Panc1 (cell line): ENCODE data around the gene SYT14. TPM values are rescaled to one million over a fixed set of nuclear protein-coding genes. Genes with fewer than 3 reads are reported as not detected.
"Not testable (repeated sequence)": the region's sequence is repeated elsewhere in the genome, so short reads cannot be mapped to it uniquely, and the experiment has no call there.

Source experiments
- ATAC-seq: fragments of 200-7000 bp; cut with Tn5 transposase; 2 replicates; pipeline ENCODE4 v1.9.1; 2020; ENCODE audit warnings: mild to moderate bottlenecking, moderate library complexity
- BruUV-seq: library from RNA; stranded (reverse); fragments of 400-500 nt; replicated peaks from 2 replicates; lab custom pipeline; 2021; lab: Mats Ljungman, UMichigan
- CTCF ChIA-PET: fragments of 300-600 bp; sonication (Branson Sonifier 250); formaldehyde crosslinking; loops from one replicate; lab custom pipeline; 2022; ENCODE audit warnings: antibody characterized with exemption; lab: Charles Lee
- POLR2A ChIA-PET: fragments of 300-600 bp; sonication (Branson Sonifier 250); formaldehyde crosslinking; loops from one replicate; lab custom pipeline; 2022; ENCODE audit warnings: antibody characterized with exemption; lab: Charles Lee
- DNase-seq: peaks from one replicate; pipeline ENCODE4 v3.0.0-alpha.2; 2010; ENCODE audit warnings: low read depth, low spot score
- H3K27ac ChIP-seq: 2 replicates; pipeline ENCODE4 v1.5.1; 2011; ENCODE audit warnings: mild to moderate bottlenecking, low read length, inconsistent platforms
- H3K27me3 ChIP-seq: fragments of 200-500 bp; sonication (Bioruptor generic); 2 replicates; pipeline ENCODE4 v1.6.0; 2014; ENCODE audit warnings: low read length, inconsistent platforms; ENCODE audit not compliant: control insufficient read depth, insufficient read depth
- H3K36me3 ChIP-seq: fragments of 200-500 bp; sonication (Bioruptor generic); 2 replicates; pipeline ENCODE4 v1.5.1; 2014; ENCODE audit warnings: inconsistent platforms, mild to moderate bottlenecking, low read length, moderate library complexity; ENCODE audit not compliant: control insufficient read depth, insufficient read depth
- H3K4me1 ChIP-seq: 2 replicates; pipeline ENCODE4 v1.5.1; 2011; ENCODE audit warnings: inconsistent platforms, mild to moderate bottlenecking, low read length, moderate library complexity; ENCODE audit not compliant: control insufficient read depth, insufficient read depth
- H3K4me3 ChIP-seq, 2 experiments: 2 replicates each; pipeline ENCODE4 v1.5.1; 2011 to 2012; ENCODE audit warnings: low read depth in 2 of 2, low read length in 2 of 2, mild to moderate bottlenecking in 2 of 2, inconsistent platforms in 1 of 2, moderate library complexity in 1 of 2
- H3K9me3 ChIP-seq: fragments of 200-500 bp; sonication (Bioruptor generic); 2 replicates; pipeline ENCODE4 v1.5.1; 2014; ENCODE audit warnings: low read depth, mild to moderate bottlenecking, inconsistent platforms, low read length, moderate library complexity; ENCODE audit not compliant: control insufficient read depth, insufficient read depth
- CTCF ChIP-seq: fragments of 450-650 bp; IDR thresholded peaks from 2 replicates; pipeline ENCODE4 v1.5.1; 2017; ENCODE audit warnings: mild to moderate bottlenecking
- POLR2AphosphoS5 ChIP-seq: IDR thresholded peaks from 2 replicates; pipeline ENCODE4 v1.6.1; 2012; ENCODE audit warnings: mild to moderate bottlenecking, low read depth, low read length, moderate library complexity
- SIN3A ChIP-seq: IDR thresholded peaks from 2 replicates; pipeline ENCODE4 v1.6.1; 2012; ENCODE audit warnings: low read depth, mild to moderate bottlenecking, low read length, moderate library complexity, borderline replicate concordance; ENCODE audit not compliant: insufficient read depth
- TCF7L2 ChIP-seq: IDR thresholded peaks from 2 replicates; pipeline ENCODE4 v1.6.1; 2011; ENCODE audit warnings: mild to moderate bottlenecking, low read depth, low read length, inconsistent platforms
- in situ Hi-C: cut with HindIII; loops from 2 replicates; pipeline ENCODE4 v1.10.0; 2016; ENCODE audit warnings: low sequenced_read_pairs, low pct_unique_long_range_greater_than_20kb
- intact Hi-C: fragments of 100-400 bp; cut with micrococcal nuclease; formaldehyde crosslinking; loops from one replicate; pipeline ENCODE4 v1.10.0; 2022; ENCODE audit not compliant: unreplicated experiment
- total RNA-seq: library from RNA; stranded (reverse); gene quantifications from one replicate; pipeline ENCODE4 v1.2.1, GENCODE V29; 2021; ENCODE audit not compliant: unreplicated experiment
- TF ChIP-seq, protein P1 (sequence below), 2 experiments: IDR thresholded peaks; 2 replicates each; pipeline ENCODE4 v1.6.1; 2011 to 2012; ENCODE audit warnings: low read depth in 2 of 2, control low read depth in 1 of 2, low read length in 1 of 2, mild to moderate bottlenecking in 1 of 2, moderate library complexity in 1 of 2; ENCODE audit not compliant: insufficient read depth in 1 of 2

The SYT14 gene
- total RNA-seq, 1 experiment from 2014 or later, result not detected

DNA sequence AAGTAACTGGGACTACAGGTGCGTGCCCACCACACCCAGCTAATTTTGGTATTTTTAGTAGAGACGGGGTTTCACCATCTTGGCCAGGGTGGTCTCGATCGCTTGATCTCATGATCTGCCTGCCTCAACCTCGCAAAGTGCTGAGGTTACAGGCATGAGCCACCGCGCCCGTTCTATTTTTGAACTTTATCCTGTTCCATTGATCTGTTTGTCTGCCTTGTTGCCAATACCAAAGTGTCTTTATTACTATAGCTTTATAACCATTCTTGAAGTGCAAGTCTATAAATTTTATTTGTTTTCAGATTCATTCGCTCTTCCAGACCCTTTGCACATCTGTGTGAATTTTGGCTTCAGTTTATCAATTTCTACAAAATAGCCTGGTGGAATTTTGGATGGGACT, 28.0 kb downstream of the SYT14 start:
- H3K27ac ChIP-seq, result no peak overlapping the region
- POLR2A ChIA-PET, result no interaction called here
- H3K27me3 ChIP-seq, result no peaks in the 10 kb centered on the region
- ATAC-seq (no peak), DNase-seq (no peak)
- no peaks in the 10 kb centered on the region for H3K9me3 ChIP-seq
- no TSS peak for BruUV-seq
- in situ Hi-C loops (no loop called here), intact Hi-C loops (no loop called here)
- H3K4me3 ChIP-seq, result no peak overlapping the region
- no peaks in the 10 kb centered on the region for H3K4me1 ChIP-seq
- TF ChIP-seq, protein P1, sequence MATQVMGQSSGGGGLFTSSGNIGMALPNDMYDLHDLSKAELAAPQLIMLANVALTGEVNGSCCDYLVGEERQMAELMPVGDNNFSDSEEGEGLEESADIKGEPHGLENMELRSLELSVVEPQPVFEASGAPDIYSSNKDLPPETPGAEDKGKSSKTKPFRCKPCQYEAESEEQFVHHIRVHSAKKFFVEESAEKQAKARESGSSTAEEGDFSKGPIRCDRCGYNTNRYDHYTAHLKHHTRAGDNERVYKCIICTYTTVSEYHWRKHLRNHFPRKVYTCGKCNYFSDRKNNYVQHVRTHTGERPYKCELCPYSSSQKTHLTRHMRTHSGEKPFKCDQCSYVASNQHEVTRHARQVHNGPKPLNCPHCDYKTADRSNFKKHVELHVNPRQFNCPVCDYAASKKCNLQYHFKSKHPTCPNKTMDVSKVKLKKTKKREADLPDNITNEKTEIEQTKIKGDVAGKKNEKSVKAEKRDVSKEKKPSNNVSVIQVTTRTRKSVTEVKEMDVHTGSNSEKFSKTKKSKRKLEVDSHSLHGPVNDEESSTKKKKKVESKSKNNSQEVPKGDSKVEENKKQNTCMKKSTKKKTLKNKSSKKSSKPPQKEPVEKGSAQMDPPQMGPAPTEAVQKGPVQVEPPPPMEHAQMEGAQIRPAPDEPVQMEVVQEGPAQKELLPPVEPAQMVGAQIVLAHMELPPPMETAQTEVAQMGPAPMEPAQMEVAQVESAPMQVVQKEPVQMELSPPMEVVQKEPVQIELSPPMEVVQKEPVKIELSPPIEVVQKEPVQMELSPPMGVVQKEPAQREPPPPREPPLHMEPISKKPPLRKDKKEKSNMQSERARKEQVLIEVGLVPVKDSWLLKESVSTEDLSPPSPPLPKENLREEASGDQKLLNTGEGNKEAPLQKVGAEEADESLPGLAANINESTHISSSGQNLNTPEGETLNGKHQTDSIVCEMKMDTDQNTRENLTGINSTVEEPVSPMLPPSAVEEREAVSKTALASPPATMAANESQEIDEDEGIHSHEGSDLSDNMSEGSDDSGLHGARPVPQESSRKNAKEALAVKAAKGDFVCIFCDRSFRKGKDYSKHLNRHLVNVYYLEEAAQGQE (IDR thresholded peaks at IDR 0.05; ENCODE audit: insufficient read depth in 1 of 2, low read depth in 2 of 2, low read length in 1 of 2), result no peak
- TF ChIP-seq SIN3A (no peak), POLR2AphosphoS5 (no peak), TCF7L2 (no peak), CTCF (no peak)
- H3K36me3 ChIP-seq, result no peaks in the 10 kb centered on the region
- CTCF ChIA-PET, result no interaction called here

- H3K27me3 ChIP-seq, intact Hi-C loops, BruUV-seq, ATAC-seq, DNase-seq, in situ Hi-C loops, H3K4me3 ChIP-seq, H3K4me1 ChIP-seq, CTCF ChIA-PET, H3K27ac ChIP-seq, POLR2A ChIA-PET, H3K9me3 ChIP-seq, H3K36me3 ChIP-seq: not testable (repeated sequence)
Measured at GRCh38 chr1:209978721-209979120, 40.7 kb downstream of the SYT14 start.

- Histone ChIP-seq H3K27ac (no peak overlapping the region), H3K4me3 (no peak overlapping the region), H3K36me3 (no peaks in the 10 kb centered on the region), H3K4me1 (no peaks in the 10 kb centered on the region), H3K9me3 (no peaks in the 10 kb centered on the region), H3K27me3 (no peaks in the 10 kb centered on the region)
- intact Hi-C loops (no loop called here), in situ Hi-C loops (no loop called here)
- ChIA-PET POLR2A (no interaction called here), CTCF (no interaction called here)
- BruUV-seq, result no TSS peak
- ATAC-seq (no peak), DNase-seq (no peak)
- TF ChIP-seq CTCF (no peak), POLR2AphosphoS5 (no peak), SIN3A (no peak), TCF7L2 (no peak)
- TF ChIP-seq, protein P1 (IDR thresholded peaks at IDR 0.05; ENCODE audit: insufficient read depth in 1 of 2, low read depth in 2 of 2, low read length in 1 of 2), result no peak
Measured at GRCh38 chr1:209983953-209984352, 45.9 kb downstream of the SYT14 start.
